Measurements from ENCODE around the gene NDC80. TPM values are rescaled to one million over a fixed set of nuclear protein-coding genes. Genes with fewer than 3 reads are reported as not detected.

The NDC80 gene
- total RNA-seq, 1 experiment from 2014 or later = 34.4 TPM

DNA sequence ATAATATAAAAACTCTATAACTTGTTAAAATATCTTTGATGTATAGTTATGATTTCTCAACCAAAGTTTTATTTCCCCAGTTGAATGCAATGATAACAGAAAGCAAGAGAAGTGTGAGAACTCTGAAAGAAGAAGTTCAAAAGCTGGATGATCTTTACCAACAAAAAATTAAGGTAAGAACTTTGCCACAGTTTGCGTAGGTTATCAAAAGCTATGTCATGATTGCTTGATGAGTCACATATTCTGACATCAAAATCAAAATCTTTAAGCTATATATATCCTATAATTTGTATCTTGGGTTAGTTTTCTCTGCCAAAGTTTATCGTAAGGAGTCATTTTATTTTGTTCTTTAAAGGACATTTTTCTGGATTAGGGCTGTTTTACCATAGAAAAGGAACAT lies 35.0 kb downstream of the NDC80 start:
- in situ Hi-C loops (cut with HindIII; ENCODE audit: low pct_unique_long_range_greater_than_20kb, low sequenced_read_pairs) = no loop called here
- no peak for DNase-seq (ENCODE audit: low read depth)

DNA sequence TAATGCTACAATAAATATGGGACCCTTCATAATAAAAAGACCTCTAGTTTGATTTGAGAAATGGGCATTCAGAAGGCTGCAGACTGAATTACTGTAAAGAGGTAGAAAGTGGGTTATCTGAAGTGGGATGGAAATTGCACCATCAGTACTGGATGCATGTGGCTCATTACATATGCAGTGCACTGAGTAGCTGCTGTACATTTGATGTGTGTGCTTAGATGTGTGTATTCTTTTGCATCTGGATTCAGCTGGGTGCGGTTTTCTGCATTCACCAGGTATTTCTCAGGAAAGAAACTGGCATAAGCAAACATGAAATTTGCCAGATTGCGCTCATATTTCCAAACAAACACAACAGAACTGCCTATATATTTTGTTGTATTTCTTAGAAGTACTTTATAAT lies 38.2 kb downstream of the NDC80 start:
- no peak for DNase-seq (ENCODE audit: low read depth)
- in situ Hi-C loops (cut with HindIII; ENCODE audit: low pct_unique_long_range_greater_than_20kb, low sequenced_read_pairs) = no loop called here

DNA sequence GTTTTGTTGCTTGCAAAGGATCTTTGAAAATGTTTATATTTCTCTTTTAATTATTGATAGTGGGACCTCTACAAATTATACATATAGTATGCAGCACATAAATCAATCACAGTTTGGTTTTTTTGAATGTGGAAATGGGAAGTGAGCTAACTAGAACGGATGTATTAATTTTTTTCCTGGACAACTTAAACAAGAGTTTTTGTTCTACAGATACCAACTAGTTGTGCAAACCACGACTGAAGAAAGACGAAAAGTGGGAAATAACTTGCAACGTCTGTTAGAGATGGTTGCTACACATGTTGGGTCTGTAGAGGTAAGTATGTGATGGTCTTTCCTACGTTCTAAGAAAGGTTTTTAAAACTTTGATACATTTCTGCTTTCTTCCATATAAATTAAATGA lies 39.2 kb downstream of the NDC80 start:
- no peak for DNase-seq (ENCODE audit: low read depth)
- in situ Hi-C loops (cut with HindIII; ENCODE audit: low pct_unique_long_range_greater_than_20kb, low sequenced_read_pairs) = no loop called here

DNA sequence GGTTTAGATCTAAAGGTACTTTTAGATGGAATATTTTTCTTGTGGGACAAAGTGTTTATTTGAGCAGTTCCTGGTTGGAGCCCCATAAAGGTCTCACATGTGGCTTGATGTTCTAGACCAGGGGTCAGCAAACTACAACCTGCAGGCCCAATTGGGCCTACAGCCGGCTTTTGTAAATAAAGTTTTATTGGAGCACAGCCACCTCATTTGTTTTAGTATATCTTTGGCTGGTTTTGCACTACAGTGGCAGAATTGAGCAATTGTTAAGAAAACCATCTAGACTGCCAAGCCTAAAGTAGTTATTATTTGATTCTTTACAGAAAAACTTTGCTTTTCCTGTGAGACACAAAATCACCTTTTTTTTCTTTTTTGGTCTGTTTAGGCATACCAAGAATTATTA lies 41.6 kb downstream of the NDC80 start:
- no peak for DNase-seq (ENCODE audit: low read depth)
- in situ Hi-C loops (cut with HindIII; ENCODE audit: low pct_unique_long_range_greater_than_20kb, low sequenced_read_pairs) = no loop called here

DNA sequence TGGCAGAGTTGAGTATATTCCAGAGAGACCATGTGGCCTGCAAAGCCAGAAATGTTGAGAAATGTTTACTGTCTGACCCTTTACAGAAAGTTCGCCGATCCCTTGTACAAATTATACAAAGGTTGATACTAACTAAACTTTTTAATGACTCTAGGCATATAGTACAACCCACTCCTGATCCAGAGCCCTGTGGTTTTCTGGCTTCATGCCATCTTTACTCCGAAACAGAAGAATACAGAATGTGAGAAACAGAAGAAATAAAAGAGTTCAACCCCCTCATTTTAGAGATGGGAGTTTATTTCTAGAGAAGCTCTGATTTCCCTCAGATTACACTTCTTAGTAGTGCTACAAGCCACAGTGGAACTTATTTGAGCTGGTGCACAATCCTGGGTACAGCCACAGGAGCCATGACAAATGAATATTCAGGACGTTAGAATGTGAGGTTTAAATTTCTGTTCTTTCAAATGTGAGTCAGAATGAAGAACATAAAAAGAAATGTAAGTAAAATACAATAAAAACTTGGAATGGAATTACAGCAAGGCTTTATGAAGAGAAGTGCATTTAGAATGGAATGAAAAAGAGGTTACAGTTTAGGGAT lies 46.1 kb downstream of the NDC80 start:
- no peak for DNase-seq (ENCODE audit: low read depth)
- in situ Hi-C loops (cut with HindIII; ENCODE audit: low pct_unique_long_range_greater_than_20kb, low sequenced_read_pairs) = no loop called here

DNA sequence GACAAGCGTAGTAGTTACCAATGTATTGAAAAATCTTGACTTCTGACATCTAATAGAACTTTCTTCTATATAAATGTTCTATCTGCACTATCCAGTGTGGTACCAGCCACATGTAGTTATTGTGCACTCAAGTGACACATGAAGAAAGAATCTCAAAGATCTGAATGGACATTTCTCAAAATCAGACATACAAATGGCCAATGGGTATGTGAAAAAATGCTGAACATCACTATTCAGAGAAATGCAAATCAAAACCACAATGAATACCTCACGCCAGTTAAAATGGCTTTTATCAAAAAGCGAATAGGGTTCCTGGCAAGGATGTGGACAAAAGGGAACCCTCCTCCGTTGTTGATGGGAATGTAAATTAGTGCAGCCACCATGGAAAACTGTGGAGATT lies 46.7 kb downstream of the NDC80 start:
- in situ Hi-C loops (cut with HindIII; ENCODE audit: low pct_unique_long_range_greater_than_20kb, low sequenced_read_pairs) = no loop called here
- no peak for DNase-seq (ENCODE audit: low read depth)

DNA sequence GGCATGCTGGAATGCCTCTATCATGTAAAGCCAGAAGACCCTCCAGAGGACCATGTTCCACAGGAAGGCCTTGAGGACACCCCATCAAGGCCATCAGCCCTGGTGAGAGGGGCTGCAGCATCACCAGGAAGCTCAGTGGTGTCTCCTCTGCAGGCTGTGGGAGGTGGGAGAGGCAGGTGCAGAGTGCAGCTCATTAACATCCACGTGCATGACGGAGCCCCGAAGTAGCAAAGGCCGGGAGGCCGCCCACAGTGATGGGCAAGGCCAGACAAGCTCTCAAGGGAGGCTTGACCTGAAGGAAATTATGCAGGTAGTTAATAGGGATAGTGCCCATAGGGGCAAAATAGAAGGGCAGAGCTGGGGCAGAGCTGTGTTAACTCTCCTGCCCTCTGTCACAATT lies 53.9 kb downstream of the NDC80 start:
- no peak for DNase-seq (ENCODE audit: low read depth)
- in situ Hi-C loops (cut with HindIII; ENCODE audit: low pct_unique_long_range_greater_than_20kb, low sequenced_read_pairs) = no loop called here

DNA sequence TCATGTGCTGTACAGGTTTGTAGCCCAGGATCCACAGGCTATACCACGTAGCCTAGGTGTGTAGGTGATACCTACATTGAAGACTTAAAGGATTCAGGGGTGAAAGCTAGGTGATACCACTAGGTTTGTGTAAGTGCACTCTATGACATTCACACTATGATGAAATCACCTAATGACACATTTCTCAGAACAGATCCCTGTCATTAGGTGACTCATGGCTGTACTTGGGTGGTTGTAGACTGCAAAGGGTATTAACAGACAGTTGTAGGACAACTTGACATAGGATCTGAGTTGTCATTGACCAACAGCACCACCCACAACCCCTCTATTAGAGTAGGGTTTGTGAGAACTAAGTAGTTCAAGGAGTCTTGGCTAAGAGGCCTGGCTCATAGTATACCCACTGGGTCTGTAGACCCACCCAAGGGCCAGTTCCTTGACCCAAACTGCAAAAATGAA lies 56.5 kb downstream of the NDC80 start:
- in situ Hi-C loops (cut with HindIII; ENCODE audit: low pct_unique_long_range_greater_than_20kb, low sequenced_read_pairs) = no loop called here
- peak; percentile 30 for DNase-seq (ENCODE audit: low read depth)

DNA sequence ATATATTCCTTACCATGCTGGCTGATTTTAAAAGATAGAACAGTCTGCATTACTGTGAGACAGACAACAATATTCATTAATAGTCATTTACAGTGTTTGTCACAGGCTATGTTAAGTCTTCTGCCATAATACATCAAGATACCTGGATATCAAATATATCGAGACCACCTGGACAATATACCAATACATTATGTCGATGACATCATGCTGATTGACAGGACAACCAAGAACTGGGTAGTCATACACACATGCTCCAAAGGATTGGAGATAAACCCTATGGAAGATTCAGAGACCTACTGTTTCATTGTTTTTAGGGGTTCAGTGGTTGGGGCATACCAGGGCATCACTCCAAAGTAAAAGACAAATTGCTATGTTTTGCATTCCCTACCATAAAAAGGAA lies 57.6 kb downstream of the NDC80 start:
- in situ Hi-C loops (cut with HindIII; ENCODE audit: low pct_unique_long_range_greater_than_20kb, low sequenced_read_pairs) = no loop called here
- no peak for DNase-seq (ENCODE audit: low read depth)

DNA sequence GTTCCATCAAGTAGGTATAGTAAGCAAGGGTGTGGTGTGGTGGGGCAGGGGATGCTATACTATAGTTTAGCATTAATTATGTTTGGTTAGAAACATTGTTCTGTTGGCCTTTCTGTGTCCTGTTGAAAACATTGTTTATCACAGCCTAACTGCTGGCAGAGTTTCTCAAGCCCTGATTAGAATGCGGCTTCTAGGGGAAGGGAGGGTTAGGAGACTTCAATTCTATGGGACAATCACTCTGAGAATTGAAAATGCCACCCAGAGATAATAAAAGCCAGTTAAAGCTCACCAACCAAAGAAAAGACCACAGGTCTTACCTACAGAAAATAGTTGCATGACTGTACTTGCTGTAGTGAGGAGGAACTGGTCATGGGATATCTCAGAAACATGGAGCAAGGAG lies 64.2 kb downstream of the NDC80 start:
- in situ Hi-C loops (cut with HindIII; ENCODE audit: low pct_unique_long_range_greater_than_20kb, low sequenced_read_pairs) = no loop called here
- DNase-seq (ENCODE audit: low read depth) = no peak

DNA sequence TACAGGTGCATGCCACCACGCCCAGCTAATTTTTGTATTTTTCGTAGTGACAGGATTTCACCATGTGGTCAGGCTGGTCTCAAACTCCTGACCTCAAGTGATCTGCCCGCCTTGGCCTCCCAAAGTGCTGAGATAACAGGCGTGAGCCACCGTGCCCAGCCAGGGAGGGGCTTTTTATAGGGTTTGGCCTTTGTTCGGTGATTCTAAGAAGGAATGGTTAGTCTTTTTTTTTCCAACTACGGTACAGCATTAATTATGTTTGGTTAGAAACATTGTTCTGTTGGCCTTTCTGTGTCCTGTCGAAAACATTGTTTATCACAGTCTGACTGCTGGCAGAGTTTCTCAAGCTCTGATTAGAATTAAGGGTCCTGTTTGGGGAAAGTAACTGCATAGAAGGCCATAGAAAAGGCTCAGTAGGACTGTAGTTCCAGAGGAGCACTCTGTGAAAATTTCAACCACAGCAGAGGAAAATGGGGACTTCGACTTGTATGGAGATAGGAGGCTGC lies 64.8 kb downstream of the NDC80 start:
- in situ Hi-C loops (cut with HindIII; ENCODE audit: low pct_unique_long_range_greater_than_20kb, low sequenced_read_pairs) = no loop called here
- DNase-seq (ENCODE audit: low read depth) = no peak

DNA sequence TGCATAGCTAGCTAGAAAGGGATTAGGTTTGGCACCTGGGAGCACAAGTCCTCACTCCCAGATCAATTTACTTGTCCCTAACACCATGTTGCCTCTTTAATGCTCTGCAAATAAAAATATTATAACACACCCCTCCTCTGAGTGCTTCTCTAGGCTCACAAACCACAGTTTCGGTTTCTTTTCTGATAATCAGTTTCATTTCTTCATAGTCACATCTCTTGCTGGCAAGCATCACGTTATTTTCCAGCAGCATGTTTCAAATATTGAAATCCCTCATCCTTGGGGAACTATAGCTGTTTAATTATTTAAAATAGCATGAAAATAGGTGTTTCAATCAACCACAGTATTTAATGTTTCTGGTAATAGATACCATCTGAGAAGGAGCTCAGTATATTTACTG lies 70.3 kb downstream of the NDC80 start:
- in situ Hi-C loops (cut with HindIII; ENCODE audit: low pct_unique_long_range_greater_than_20kb, low sequenced_read_pairs) = no loop called here

DNA sequence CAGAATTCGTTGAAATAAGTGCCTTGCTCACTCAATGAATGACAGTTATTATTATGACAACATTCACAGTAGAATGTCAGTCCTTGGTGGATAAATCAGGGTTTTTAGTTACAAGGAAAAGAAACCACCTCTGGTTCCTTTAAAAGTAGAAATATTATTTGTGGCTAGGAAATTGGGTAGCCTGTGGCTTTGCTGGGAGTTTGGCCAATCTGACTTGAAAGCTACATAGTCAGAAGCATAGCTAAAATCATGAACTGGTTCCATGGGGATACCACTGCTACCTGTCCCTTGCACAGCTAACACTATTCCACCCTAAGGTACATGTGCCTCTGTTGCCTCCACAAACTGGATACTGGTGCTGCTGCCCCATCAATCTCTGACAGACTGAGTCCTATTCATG lies 71.4 kb downstream of the NDC80 start:
- no peak for DNase-seq (ENCODE audit: low read depth)
- in situ Hi-C loops (cut with HindIII; ENCODE audit: low pct_unique_long_range_greater_than_20kb, low sequenced_read_pairs) = no loop called here

More for the DNA sequence above, 70.3 kb downstream of the NDC80 start:
- no peak for DNase-seq (ENCODE audit: low read depth)

DNA sequence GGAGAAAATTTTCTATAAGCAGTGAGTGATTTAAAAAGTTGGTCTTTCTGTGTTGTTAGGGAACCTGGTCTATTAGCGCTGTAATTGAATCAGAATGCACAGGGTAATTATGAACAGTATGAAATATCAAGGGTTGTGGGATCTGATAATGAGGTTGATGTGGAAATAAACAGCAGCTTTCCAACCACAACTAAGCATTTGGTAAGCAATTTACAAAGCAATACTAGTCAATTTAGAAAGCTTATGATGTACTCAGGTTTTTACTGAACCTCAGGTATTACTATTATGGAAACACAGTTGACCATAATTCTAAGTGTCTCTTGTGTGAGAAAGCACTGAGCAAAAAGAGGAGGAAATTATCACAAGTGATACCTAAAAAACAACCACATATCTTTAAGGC lies 73.2 kb downstream of the NDC80 start:
- DNase-seq (ENCODE audit: low read depth) = no peak
- in situ Hi-C loops (cut with HindIII; ENCODE audit: low pct_unique_long_range_greater_than_20kb, low sequenced_read_pairs) = no loop called here

DNA sequence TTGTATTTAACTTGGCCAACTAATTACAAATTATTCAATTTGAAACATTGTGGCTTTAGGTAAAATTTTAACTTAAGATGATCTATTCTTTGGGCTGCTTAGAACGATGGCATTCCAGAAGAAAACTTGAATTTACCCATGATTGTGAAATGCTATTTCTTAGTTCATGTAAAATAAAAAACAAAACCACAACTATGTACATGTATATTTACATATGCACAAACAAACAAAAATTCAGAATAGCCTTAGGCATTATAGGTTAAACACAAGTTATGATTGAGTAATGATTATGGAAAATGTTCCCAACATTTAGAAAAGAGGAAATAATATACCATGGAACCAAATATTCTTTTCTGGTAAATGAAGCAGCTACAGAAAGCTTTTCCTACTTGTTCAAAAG lies 80.6 kb downstream of the NDC80 start:
- in situ Hi-C loops (cut with HindIII; ENCODE audit: low pct_unique_long_range_greater_than_20kb, low sequenced_read_pairs) = no loop called here
- DNase-seq (ENCODE audit: low read depth) = no peak

DNA sequence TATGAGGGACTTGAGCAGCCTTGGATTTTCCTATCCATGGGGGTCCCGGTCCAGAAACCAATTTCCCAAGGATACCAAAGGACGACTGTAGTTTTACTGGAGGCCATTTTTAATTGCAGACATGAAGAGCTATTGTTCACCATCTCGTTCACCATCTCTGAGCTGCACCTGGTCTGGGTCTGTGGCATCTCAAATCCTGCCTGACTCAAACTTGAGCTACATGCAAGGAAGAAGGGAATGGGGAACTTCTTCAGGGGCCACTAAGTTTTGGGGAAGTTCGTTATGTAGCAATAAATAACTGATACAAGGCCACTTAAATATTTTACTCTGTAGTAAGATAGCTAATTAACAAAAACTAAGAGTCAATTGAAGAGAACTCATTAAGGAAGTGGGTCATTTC lies 82.1 kb downstream of the NDC80 start:
- in situ Hi-C loops (cut with HindIII; ENCODE audit: low pct_unique_long_range_greater_than_20kb, low sequenced_read_pairs) = no loop called here
- DNase-seq (ENCODE audit: low read depth) = no peak

DNA sequence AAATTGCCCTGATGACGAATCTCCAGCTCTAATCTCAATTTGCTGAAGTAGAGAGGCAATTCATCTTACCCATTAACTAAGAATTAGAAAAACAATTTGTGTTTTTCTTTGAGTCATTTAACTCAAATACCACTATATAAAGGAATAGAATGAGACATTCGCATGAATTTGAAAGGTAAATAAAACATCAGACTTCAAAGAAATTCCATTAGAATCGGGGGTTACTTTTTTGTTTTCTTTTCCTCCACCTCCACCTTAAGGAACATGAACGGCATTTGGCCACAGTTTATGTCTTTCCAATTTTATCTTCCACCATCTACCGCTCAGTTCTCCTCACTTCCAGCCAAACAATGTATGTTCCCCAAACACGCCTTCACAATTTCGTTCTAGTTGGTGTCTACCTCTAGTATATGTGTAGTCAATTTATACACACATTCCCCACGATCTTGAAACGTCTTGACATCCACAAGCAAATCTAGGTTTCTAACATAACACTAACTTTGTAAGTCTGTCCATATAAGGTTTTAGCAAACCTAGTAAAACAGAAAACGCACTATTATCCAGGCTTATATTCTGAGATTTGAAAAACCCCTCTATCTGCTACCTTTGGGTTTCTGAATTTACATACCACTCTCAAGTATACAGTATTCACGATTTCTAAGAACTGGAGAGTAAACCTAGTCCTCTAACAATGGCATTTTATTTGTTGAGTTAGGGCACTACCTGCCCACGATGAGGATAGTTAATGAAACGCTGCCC lies 83.0 kb downstream of the NDC80 start:
- DNase-seq (ENCODE audit: low read depth) = peak; percentile 28
- in situ Hi-C loops (cut with HindIII; ENCODE audit: low pct_unique_long_range_greater_than_20kb, low sequenced_read_pairs) = no loop called here

DNA sequence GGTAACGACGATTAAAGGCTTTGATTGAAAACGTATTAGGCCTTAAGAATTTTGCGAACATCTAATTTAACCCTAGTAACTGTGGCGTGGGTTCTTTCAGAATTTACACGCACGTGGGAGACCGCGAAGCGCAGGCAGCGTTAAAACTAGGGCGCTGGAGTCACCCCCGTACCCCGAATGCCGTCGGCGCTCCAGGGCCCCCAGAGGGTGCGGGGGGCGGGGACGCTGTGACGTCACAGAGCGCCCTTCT lies 83.5 kb downstream of the NDC80 start:
- no peak for DNase-seq (ENCODE audit: low read depth)
- in situ Hi-C loops (cut with HindIII; ENCODE audit: low pct_unique_long_range_greater_than_20kb, low sequenced_read_pairs) = no loop called here

DNA sequence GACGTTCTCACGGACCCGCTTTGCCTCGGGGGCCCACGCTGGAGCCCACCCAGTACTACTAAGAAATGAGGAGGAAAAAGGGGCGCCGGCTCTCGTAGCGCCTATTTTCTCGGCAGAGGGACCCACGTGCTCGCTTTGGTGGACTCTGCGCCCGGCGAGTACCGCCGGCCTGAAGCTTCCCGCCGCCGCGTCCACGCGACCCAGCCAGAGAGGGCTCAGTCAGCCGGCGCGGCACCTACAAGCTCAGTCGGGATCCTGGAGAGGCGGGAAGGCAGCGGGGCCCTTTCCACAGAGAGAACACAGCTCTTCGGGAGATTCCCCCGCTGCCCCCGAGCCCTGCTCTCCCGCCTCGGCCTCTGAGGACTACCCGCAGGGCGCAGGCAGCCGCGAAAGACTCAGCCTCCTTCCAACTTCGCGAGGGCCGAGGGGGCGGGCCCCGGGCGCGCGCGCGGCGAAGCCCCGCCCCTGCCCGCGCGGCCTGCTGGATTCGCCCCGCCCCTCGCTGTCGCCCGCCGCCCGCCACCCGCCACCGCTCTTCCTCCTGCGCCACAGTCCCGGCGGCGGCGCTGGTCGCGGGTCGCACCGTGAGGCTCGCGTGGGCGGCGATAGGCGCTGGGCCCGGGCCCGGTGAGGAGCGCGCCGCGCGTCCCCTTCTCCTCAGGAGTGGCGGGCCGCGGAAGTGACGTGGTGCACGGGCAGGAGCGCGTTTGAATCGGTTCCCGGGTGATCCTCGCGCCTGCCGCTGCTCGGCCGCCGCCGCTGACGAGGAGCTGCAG lies 84.0 kb downstream of the NDC80 start, which contains the start of gene SMCHD1:
SMCHD1 (plus strand) TSS at position 549 of the 776 bp plus-strand sequence. CDS start 350 bp downstream, outside the sequence.
- DNase-seq (ENCODE audit: low read depth) = peak; percentile 87
- in situ Hi-C loops (cut with HindIII; ENCODE audit: low pct_unique_long_range_greater_than_20kb, low sequenced_read_pairs) = no loop called here

DNA sequence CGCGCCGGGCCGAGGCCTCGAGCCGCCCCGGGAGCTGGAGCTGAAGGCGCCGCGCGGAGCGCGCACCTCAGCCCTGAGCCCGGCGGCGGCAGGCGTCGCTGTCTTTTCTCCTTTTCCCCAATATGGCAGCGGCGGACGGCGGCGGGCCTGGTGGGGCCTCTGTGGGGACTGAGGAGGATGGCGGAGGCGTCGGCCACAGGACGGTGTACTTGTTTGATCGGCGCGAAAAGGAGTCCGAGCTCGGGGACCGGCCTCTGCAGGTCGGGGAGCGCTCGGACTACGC lies 84.5 kb downstream of the NDC80 start:
- in situ Hi-C loops (cut with HindIII; ENCODE audit: low pct_unique_long_range_greater_than_20kb, low sequenced_read_pairs) = no loop called here
- no peak for DNase-seq (ENCODE audit: low read depth)
